OCI-LY1 (cell line): ENCODE results near the gene REXO1.

Experiments used
- CTCF ChIP-seq: fragments of 200-600 bp; sonication (generic), shearing (Covaris generic); IDR thresholded peaks from 2 replicates; pipeline ENCODE4 v1.5.1; 2017; ENCODE audit warnings: mild to moderate bottlenecking, antibody characterized with exemption, low read length, moderate library complexity, mixed read lengths
- EZH2 ChIP-seq: fragments of 200-600 bp; sonication (generic), shearing (Covaris generic); IDR thresholded peaks from 2 replicates; pipeline ENCODE4 v1.8.0; 2017; ENCODE audit warnings: borderline replicate concordance, mixed run types, mild to moderate bottlenecking, antibody characterized with exemption, low read length, moderate library complexity, mixed read lengths

- TF ChIP-seq CTCF (no peak), EZH2 (no peak)
These were observed 81.4 kb downstream of the REXO1 start for GRCh38 chr19:1766800-1767352.
